Amygdala (tissue), 56 donors: Measurements from ENCODE around the gene MALRD1.

Source experiments
- DNase-seq, 56 donors: peaks; one replicate each; lab custom pipeline; 2025; lab: John Stamatoyannopoulos, UW

Gene MALRD1

DNA sequence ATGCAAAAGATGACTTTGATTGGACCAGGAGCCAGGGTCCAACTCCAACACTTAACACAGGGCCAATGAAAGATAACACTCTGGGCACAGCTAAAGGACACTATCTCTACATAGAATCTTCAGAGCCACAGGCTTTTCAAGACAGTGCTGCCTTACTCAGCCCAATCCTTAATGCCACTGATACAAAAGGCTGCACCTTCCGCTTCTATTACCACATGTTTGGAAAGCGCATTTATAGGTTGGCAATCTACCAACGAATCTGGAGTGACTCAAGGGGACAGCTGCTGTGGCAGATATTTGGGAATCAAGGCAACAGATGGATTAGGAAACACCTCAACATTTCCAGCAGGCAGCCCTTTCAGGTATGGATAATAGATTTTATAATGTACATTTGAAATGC lies 160.7 kb downstream of the MALRD1 start:
- no peak for DNase-seq

DNA sequence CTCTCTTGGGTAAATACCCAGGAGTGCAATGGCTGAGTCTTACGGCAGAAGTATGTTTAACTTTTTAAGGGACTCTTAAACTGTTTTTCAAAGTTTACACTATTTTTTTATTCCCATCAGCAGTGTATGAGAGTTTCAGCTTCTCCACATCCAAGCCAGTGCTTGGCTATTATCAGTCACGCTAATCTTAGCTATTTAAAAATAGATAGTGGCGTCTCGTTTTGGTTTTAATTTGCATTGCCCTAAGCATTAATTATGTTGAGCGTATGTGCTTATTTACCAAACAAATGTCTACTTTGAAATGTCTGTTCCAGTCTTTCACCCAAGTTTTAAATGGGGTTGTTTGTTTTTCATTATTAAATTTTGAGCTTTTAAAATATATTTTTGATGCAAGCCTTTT lies 164.0 kb downstream of the MALRD1 start:
- DNase-seq = no peak

DNA sequence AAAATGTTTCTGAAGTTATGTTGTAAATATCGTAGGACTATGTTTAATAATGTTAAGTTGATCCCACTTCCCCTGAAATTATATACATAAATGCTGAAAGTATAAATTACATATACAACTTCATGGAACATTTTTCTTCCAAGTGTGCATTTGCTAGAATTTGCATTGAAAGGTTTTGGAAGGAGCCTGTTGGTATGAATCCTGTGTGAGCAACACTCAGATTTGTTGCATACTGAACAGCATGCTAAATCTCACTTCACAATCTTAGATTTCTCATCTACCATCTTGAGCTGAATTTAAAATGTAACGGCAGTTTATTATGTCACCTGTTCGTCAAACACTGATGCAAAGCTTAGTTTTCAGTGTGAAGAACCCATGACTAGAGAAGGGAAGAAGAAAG lies 172.6 kb downstream of the MALRD1 start:
- DNase-seq = no peak

DNA sequence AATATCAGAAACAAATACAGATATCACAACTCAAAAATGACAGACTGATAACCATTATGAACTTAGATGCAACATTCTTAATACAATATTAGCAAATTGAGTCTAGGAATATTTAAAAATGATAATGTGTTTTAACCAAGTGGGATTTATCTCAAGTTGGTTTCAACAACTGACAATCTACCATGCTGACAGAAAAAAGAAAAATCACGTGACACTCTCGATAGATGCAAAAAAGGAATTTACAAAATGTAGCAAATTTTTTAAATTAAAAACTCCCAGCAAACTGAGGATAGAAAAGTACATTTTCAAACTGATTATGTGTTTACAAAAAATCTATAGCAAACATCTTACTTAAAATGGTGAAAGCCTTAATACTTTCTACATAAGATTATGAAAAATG lies 177.4 kb downstream of the MALRD1 start:
- no peak for DNase-seq

DNA sequence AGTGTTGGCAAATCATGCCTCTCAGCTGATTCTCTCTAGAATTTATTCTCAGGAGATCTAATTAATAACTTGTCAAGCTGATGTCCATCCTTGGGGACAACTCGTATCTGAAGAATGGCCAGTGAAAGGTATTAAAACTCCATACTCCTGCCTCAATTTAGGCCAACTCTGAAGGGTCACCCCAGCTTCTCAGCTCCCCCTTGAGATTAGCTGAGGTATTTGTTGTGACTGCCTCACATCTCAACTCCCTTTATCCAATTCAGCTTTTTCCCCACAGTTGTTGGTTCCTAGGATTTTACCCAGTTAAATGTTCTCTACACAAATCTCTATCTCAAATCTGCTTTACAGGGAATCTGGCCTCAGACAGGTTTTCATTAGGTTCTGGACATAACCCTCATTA lies 182.4 kb downstream of the MALRD1 start:
- no peak for DNase-seq

DNA sequence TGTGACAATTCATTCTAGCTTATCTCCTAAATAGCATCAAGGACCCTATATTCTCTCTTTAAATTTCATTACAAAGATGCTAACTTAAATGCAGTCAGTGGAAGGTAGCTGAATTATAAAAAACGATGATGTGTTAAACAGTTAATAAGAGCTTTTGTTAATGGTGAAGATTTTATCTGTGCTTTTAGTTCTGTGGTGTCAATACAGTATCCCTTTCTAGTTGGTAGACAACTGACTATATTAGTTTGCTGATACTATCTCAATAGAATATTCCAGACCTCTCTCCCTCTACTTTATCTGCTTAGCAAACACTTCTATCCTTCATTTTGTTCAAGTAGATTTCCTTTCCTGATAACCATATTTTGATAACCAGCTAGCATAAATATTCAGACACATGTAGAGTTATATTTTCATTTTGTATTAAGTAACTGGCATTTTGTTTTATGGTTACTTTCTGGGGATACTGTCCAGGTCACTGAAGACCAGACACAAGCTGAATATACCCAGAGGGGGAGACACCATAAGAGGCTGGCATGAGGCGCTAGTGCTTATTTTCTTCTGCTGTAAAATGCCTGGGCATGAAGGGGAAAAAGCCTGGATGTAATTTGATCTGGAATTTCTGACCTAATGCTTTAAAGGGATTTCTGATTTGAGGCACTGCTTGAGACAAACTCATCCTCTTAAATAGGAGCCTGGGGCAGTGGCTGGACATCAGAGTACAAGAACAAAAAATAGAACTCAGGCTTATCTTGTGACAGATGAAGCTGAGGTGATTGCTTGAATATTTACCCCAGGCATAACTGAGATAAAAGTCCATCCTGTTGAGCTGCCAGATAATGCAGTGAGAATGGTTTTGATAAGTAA lies 197.5 kb downstream of the MALRD1 start:
- DNase-seq = no peak

DNA sequence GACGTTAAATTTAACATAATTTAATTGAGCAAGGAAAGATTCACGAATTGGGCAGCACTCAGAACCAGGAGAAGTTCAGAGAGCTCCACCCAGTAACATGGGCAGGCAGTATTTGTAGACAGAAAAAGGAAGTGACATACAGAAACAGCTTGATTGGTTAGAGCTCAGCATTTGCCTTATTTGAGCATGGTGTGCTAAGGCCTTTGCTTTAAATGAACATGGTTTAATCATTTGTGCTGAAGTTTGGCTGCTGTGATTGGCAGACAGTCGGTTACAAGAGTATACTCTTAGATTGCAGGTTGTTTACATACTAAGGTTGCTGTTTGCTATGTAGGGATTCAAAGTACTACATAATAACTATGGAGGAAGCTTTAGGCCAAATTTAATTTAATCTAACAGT lies 199.2 kb downstream of the MALRD1 start:
- DNase-seq = no peak

DNA sequence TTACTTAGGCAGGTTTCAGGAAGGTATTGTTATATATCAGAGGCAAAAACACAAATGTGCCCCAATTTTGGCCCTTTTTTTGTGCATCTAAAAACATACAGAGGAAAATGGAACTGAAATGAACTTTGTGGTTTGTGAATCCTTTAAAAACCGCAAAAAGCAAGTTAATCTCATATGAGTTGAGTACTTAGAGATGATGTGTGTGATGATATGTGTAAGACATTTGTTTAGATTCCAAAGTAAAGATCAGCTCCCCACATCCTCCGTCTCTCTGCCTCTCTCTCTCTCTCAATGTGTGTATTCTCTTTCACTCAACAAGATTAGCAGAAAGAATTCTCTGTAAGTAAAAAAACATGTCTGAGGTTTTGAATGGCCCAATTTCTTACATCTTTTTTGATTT lies 201.9 kb downstream of the MALRD1 start:
- DNase-seq = no peak

DNA sequence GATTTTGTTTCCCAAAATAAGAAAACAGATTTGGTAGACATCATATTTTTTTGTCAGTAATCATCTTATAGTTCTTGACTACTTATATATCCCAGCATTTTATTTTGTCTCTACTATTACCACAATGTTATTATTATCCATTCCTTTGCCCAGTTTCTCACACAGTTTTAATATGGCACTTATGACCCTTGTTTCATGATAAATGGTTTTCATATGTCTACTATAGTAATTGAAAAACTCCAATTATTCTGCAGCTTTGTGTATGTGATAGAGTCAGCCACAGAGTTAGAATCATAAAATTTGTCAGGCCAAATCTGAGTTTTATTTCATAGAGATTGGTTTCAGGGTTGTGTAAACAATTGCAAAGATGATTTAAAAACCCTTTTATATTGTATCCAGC lies 203.9 kb downstream of the MALRD1 start:
- no peak for DNase-seq

DNA sequence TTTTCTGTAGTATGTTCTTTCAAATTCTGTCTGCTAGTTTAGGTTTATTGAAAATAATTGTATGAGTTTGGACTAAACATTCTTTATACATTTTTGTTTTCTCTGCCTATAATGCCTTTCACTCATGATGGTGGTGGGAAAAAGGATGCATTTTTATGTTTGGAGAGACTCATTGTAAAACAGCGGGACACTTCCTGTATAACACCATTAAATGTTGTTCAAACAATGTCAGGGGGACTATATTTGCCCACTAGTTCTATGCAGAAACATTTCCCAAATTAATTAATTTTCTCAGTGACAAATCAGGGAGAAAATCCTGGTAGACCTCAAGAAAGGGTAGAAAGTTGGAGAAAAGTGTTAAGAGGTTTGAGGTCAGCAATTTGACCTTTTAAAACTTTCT lies 207.7 kb downstream of the MALRD1 start:
- no peak for DNase-seq

DNA sequence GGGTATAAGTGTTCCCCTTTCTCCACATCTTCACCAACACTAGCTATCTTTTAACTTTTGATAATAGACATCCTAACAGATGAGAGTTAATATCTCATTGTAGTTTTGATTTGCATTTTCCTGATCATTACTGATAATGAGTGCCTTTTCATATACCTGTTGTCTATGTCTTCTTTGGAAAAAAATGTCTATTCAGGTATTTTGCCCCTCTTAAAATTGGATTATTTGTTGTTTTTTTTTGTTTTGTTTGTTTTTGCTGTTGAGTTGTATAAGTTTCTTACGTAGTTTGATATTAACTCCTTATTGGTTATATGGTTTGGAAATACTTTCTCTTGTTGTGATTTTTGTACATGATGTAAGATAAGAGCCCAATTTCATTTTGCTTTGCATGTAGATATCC lies 214.7 kb downstream of the MALRD1 start:
- no peak for DNase-seq

DNA sequence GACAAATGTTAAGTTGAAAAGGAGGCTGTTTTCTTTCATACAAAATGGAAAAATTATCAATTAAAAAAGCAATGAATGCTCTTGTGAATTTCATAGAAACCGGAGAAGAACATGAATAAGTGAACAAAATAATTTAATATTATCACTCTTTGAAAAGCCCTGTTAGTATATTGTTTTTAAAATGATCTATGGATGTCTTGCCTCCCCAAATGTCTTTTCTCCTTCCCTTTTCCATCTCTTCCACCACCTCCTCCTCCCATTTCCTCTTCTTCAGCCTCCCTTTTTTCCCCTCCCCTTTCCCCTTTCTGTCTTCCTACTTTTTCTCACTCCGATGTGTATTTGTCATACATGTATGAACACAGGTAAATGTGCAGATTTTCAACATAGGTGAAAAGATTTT lies 234.7 kb downstream of the MALRD1 start:
- no peak for DNase-seq

DNA sequence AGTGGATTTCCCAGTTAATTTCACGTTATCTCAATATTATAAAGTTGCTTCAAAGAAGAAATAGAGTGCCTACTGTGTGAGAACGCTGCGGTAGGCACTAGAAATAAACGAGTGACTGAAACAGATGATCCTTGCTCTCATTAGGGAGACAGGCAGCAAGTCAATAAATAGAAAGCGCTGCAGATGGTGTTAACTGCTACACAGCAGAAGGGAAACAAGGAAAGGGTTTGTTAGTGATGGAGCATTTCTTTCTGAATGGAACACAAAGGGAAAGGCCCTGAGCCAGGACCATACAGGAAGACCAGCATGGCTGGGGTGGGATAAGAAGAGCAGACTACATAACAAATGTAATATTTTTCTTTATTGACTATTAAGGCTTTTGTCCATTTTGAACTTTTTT lies 235.2 kb downstream of the MALRD1 start:
- no peak for DNase-seq

DNA sequence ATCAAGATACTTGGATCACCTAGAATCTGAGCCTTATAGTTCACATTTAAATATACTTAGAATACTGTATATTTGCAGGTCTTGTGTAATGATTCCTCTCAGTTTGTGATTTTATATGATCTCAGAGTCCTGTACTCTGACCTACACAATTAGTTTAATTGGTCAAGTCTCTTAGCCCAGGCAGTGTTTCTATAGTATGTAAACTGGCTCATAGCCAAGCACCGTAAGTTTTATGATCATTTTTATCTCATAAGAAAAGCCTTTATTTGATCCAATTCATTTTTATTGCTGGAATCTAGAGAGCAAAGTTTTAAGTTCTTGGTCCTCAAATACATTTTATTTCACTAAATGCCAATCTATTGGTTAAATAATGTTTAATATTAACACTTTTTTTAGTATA lies 242.2 kb downstream of the MALRD1 start:
- no peak for DNase-seq

DNA sequence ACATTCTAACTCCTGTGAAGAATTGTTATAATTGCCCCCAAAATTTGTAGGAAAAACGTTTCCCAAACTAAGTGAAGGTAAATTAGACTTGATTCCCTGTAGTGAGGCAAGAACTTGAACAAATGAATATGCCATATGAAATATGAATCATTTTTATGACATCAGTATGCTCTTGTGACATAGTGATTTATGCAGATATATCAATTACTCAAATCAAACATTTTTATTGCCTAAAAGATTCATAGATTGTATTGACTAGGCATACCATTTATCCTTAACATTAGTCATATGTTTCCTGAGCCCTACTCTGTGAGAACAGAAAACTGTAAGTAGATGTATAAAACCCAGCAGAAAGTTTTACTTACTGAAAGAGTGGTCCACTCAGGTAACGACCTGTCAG lies 245.6 kb downstream of the MALRD1 start:
- DNase-seq = no peak

DNA sequence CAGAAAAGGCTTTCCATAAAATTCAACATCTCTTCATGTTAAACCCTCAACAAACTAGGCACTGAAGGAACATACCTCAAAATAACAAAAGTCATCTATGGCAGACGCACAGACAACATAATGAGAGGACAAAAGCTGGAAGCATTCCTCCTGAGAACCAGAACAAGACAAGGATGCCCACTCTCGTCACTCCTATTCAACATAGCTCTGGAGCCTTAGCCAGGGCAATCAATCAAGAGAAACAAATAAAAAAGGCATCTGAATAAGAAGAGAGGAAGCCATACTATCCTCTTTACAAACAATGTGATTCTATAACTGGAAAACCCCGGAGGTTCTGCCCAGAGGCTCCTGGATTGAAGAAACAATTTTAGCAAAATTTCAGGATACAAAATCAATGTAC lies 251.0 kb downstream of the MALRD1 start:
- no peak for DNase-seq

DNA sequence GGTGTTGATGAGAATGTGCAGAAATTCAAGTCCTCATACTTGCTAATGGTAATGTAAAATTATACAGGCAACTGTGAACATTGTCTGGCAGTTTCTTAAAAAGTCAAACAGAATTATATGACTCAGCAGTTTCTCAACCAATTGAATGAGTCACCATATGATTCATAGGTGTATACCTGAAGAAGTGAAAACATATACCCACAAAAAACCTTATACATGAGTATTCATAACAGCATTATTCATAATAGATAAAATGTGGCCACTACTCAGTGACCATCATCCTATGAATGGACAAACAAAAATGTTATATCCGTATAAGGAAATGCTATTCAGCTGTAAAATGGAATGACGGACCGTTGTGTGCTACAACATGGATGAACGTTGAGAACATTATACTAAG lies 253.5 kb downstream of the MALRD1 start:
- no peak for DNase-seq

DNA sequence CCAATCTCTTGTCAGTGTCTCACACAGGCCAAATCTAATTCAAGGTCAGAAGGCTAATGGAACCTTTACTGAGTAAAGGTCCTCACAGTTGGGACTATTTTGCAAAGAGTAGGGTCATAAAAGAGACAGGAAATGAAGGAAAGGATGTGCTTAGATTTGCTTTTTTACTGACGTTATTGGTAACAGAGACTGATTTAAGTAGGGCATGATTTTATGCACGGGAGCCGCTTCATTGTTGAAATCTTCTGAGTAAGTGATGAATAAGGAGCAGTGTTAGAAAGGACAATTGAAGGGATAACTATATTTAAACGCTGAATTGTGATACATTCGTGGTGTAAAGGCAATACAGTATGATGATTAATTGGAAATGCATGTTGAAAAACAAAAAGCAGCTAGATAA lies 261.5 kb downstream of the MALRD1 start:
- no peak for DNase-seq

DNA sequence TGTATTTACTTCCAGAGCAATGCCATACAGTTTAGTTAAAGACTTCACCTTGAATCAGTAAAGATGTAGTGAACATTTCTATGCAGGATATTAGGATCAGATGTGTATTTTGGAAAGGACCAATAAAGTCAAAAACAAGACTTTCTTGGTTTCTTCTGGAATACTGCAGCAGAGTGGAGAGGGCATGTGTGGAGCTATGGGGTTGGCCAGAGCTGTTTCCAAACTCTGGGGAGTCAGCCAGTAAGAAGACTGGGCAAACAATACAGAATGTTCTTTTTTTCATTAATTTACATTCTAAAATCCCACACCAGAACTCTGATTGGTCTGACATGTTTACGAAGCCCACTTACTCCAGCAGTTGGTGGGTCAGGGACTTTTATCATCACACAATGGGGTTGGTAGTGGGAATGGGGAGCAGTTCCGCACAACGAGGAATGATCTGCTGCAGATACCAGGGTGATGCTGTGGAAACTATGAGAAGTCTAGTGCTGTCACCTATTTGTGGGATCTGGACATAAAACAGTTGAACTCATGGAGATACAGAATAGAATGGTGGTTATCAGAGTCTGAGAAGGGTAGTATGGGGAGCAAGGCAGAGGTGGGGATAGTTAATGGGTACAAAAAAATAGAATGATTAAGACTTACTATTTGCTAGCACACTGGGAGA lies 267.7 kb downstream of the MALRD1 start:
- no peak for DNase-seq

DNA sequence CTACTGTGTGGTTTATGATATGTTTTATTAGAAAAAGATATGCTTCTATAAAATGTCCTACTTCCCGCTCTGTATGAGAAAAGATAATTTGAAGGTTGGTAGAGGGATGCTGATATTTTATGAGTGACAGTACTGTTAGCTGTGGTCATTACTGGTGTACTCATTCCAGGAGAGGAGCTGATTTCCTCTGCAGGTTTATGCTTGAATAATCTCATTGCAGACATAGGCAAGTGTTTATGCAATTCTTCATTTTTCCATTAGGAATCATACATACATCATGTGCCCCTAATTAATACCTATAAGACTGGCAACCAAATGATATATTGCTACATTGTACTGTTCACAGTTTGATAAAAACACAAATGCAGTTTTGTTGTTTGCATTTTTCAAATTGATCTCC lies 269.4 kb downstream of the MALRD1 start:
- no peak for DNase-seq

DNA sequence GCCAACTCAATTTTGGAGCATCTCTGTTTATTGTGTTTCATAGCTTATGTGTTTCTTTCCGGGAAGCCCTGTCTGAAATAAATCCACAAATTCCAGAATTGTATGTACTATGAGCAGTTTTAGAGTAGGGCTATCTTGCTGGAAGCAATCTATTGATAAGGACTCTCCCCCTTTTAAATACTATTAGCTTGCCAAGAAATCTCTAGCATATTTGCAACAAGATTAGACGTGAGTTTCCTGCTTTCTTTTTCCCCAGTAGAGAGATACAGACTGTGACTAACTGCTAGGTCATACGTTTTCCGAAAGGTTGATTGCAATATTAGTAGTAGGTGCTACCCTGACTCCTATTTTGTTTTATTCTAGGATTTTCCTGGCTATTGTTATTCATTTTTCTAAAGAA lies 277.0 kb downstream of the MALRD1 start:
- DNase-seq = no peak

DNA sequence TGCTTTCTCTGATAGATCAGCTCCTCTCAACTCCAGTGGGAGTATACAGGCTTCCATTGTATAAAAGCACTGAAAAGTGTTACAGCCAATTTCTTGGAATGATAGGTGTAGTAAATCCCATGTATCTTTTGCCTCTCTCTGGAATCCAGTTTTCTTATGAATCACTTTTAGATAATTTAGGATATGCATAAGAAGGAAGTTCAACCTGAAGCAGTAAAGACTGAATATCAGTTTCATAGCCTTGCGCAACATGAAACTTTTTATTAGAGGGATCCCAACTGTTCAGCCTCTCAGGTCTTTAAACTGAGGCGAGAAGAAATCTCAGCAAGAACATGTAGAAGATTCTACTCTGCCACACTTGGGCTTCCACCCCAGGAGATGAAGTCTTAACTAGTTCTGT lies 280.0 kb downstream of the MALRD1 start:
- no peak for DNase-seq
